Nephron progenitor cell (in vitro differentiated cells): ENCODE measurements around the gene PNMT.

Experiments
- DNase-seq: peaks from one replicate; pipeline ENCODE4 v3.0.0; 2021
- H3K27ac Mint-ChIP-seq: 2 replicates; pipeline ENCODE4 v1.8.0; 2021; ENCODE audit warnings: mild to moderate bottlenecking, moderate library complexity, mixed read lengths
- H3K27me3 Mint-ChIP-seq: 2 replicates; pipeline ENCODE4 v1.8.0; 2021; ENCODE audit warnings: mild to moderate bottlenecking, low read depth, mixed read lengths; ENCODE audit not compliant: poor library complexity
- H3K36me3 Mint-ChIP-seq: 2 replicates; pipeline ENCODE4 v1.8.0; 2021; ENCODE audit warnings: low read depth, mixed read lengths
- H3K4me1 Mint-ChIP-seq: 2 replicates; pipeline ENCODE4 v1.8.0; 2021; ENCODE audit warnings: mixed read lengths
- H3K4me3 Mint-ChIP-seq: 2 replicates; pipeline ENCODE4 v1.8.0; 2021; ENCODE audit warnings: mild to moderate bottlenecking, moderate library complexity, mixed read lengths
- H3K9me3 Mint-ChIP-seq: 2 replicates; pipeline ENCODE4 v1.8.0; 2021; ENCODE audit warnings: mild to moderate bottlenecking, moderate library complexity, mixed read lengths
- CTCF ChIP-seq: fragments of 200-600 bp; sonication (generic); IDR thresholded peaks from 2 replicates; pipeline ENCODE4 v1.5.0; 2021; ENCODE audit warnings: antibody characterized with exemption

The PNMT gene

DNA sequence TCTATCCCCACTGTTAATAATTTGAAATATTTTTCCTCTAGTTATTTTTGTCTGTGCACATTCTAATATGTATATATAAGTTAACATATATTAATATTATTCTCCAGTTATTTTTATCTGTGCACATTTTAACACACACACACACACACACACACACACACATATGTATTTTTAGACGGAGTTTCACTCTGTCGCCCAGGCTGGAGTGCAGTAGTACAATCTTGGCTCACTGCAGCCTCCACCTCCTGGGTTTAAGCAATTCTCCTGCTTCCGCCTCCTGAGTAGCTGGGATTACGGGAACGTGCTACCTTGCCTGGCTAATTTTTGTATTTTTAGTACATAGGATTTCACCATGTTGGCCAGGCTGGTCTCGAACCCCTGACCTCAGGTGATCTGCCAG, 49.4 kb downstream of the PNMT start:
- H3K4me1 Mint-ChIP-seq: peaks cover 15% of the 10 kb centered on the region
- DNase-seq: no peak
- no peaks in the 10 kb centered on the region for H3K9me3 Mint-ChIP-seq
- no peaks in the 10 kb centered on the region for H3K27me3 Mint-ChIP-seq
- no peak overlapping the region for H3K4me3 Mint-ChIP-seq
- H3K36me3 Mint-ChIP-seq: peaks cover 24% of the 10 kb centered on the region
- no peak for TF ChIP-seq CTCF
- H3K27ac Mint-ChIP-seq: no peak overlapping the region

GRCh38 chr17:39719563-39720355, 51.5 kb downstream of the PNMT start:
- Mint-ChIP-seq H3K27me3 (no peaks in the 10 kb centered on the region), H3K27ac (peak overlapping the region; percentile 66), H3K4me1 (peaks cover 19% of the 10 kb centered on the region), H3K4me3 (no peak overlapping the region), H3K9me3 (no peaks in the 10 kb centered on the region), H3K36me3 (peaks cover 36% of the 10 kb centered on the region)
- no peak for DNase-seq
- TF ChIP-seq CTCF: no peak
